Myocyte (in vitro differentiated cells): ENCODE measurements around the gene ARFGAP2. TPM values are rescaled to one million over a fixed set of nuclear protein-coding genes. Genes with fewer than 3 reads are reported as not detected.

Source experiments
- DNase-seq: peaks from one replicate; pipeline ENCODE4 v3.0.0-alpha.2; 2012; ENCODE audit warnings: low read depth
- total RNA-seq: library from RNA; depleted of rRNA; stranded (reverse); fragments of >200 nt; gene quantifications from 2 replicates; pipeline ENCODE4 v1.2.3, GENCODE V29; 2014

Gene ARFGAP2
- total RNA-seq, 1 donor from 2014 or later: 163 TPM

- no peak for DNase-seq
These were observed 11.0 kb upstream of the ARFGAP2 start for GRCh38 chr11:47187723-47188122.

- DNase-seq: peak; percentile 80
These were observed 10.3 kb upstream of the ARFGAP2 start for GRCh38 chr11:47186700-47187695.

GRCh38 chr11:47186076-47186699, 9.5 kb upstream of the ARFGAP2 start, which contains the start of gene PACSIN3:
Gene PACSIN3, minus strand, starts transcription at chr11:47186434. Its CDS starts 3,707 bp downstream, at chr11:47182727.
- DNase-seq: peak; percentile 41

- peak; percentile 63 for DNase-seq
These were observed 8.8 kb upstream of the ARFGAP2 start for GRCh38 chr11:47185305-47186075.

GRCh38 chr11:47184711-47185304, 8.1 kb upstream of the ARFGAP2 start:
- no peak for DNase-seq

- DNase-seq: peak; percentile 68
These were observed 7.3 kb upstream of the ARFGAP2 start for GRCh38 chr11:47183969-47184368.

GRCh38 chr11:47183031-47183856, 6.6 kb upstream of the ARFGAP2 start:
- DNase-seq: peak; percentile 32

GRCh38 chr11:47182380-47182779, 5.7 kb upstream of the ARFGAP2 start:
- no peak for DNase-seq

- no peak for DNase-seq
These were observed 4.6 kb upstream of the ARFGAP2 start for GRCh38 chr11:47181271-47181670.

- no peak for DNase-seq
These were observed 3.5 kb upstream of the ARFGAP2 start for GRCh38 chr11:47180006-47180787.

- peak; percentile 46 for DNase-seq
These were observed 2.9 kb upstream of the ARFGAP2 start for GRCh38 chr11:47179655-47179991.

GRCh38 chr11:47178737-47179654, 2.3 kb upstream of the ARFGAP2 start:
- DNase-seq: no peak

GRCh38 chr11:47178316-47178715, 1.6 kb upstream of the ARFGAP2 start:
- DNase-seq: no peak

- no peak for DNase-seq
These were observed 1.2 kb upstream of the ARFGAP2 start for GRCh38 chr11:47177846-47178245.

GRCh38 chr11:47177229-47177845, 658 bp upstream of the ARFGAP2 start:
- peak; percentile 90 for DNase-seq

GRCh38 chr11:47175746-47176327, 842 bp downstream of the ARFGAP2 start:
- DNase-seq: no peak

- no peak for DNase-seq
These were observed 3.8 kb downstream of the ARFGAP2 start for GRCh38 chr11:47172740-47173336.
